ENCODE measurements around the gene DNMT3A.

GRCh38 chr2:25213229-25213628, 128.5 kb downstream of the DNMT3A start:
- TF ChIP-seq CTCF (conservative IDR thresholded peaks at IDR 0.05) (no peak), ZFX (IDR thresholded peaks at IDR 0.05) (no peak)

Data from C4-2B (cell line).